ENCODE data around the gene TSGA10.
"Not testable (repeated sequence)": the region's sequence is repeated elsewhere in the genome, so short reads cannot be mapped to it uniquely, and the experiment has no call there.

The TSGA10 gene

DNA sequence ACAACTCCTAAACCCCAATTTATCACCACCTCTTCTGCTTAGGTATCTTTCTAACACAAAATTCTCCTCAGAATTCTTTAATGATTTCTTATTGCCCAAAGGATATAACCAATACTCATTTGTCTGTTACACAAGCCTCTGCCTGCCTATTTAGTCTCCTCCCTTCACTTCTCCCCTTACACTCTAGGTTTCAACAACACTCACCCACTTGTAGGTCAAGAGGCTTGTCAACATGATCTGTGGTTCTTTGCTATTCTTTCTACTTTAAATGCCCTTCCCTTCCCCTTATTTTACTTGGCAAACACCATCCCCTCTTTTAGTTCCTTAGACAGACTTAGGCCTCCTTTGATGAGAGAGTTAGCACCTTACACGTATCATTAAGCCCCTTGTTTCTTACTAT lies 82.2 kb downstream of the TSGA10 start:
- no peak for DNase-seq (ENCODE audit: low read depth in 2 of 2)

DNA sequence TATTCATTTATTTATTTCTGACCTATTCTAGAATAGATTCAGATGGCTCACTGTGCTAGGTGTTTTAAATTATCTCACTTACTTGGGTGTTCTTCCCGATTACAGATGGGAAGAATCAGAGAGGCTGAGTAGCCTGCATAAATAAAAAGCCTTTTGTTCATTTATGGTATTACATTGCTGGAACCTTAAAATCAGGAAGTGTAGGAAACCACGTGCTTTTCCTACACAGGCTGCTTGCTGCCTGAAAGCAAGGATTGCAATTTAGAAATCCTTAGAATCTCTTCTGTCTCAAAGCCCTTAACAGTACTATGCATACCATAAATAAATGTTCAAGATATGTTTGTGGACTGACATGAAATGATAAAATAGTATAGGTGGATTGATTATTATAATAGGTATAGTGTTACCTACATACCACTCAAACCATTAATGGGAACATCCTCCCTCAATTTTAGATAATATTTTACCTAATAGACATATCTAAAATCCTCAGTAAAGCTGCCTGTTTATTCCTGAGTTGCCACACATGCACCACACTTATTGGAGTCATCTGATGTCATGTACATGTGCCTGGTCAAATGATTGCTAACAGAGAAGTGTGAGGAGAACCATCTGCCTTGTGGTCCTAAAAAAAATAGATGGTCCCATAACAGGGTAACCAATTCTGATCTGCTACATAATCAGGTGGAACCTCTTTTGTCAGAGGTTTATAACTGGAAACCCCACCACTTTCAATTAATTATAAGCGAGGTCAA lies 86.7 kb downstream of the TSGA10 start:
- DNase-seq (ENCODE audit: low read depth in 2 of 2) = no peak

DNA sequence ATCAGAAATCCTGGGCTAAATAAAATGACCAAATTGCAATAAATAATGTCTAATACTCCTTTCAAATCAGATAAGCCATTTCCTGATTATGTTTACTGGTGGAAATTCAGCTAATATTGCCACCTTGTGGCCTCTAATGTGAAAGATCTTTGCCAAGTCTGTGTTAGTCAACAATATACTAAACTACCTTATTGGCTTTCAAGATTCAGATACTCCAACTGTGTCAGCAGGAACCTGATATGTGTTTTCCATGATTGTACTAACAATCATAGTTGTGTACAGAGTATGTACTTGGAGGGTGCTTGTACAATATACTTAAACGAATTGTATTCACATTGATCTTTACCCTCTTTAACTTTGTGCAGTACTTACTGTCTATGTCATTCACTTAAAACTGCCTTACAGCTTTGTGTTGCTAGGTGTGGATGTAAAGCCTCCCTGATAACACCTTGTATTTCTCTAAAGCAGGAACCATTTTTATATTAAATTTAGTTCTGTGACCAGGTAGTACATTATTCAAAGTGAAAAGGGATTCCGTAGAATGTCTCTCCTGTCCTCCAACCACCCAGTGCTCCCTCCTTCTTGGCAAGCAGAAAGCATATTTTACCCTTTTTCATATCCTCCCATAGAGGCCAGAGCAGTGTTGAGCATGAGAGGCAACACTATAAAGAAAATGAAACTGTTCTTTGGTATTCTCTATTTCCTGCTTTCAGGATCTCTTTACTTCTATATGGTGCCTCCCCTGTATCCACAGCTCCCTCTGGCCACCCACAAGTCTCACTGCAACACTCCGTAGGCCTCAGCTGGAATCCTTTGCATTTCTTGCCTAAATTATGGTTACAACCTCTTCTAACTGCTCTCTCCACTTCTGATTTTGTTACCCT lies 88.4 kb downstream of the TSGA10 start:
- DNase-seq (ENCODE audit: low read depth in 2 of 2) = no peak

DNA sequence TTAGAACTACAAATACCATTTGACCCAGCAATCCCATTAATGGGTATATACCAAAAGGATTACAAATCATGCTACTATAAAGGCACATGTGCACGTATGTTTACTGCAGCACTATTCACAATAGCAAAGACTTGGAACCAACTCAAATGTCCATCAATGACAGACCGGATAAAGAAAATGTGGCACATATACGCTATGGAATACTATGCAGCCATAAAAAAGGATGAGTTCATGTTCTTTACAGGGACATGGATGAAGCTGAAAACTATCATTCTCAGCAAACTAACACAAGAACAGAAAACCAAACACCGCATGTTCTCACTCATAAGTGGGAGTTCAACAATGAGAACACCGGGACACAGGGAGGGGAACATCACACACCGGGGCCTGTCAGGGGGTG lies 105.6 kb downstream of the TSGA10 start:
- DNase-seq (ENCODE audit: low read depth in 2 of 2) = not testable (repeated sequence)

DNA sequence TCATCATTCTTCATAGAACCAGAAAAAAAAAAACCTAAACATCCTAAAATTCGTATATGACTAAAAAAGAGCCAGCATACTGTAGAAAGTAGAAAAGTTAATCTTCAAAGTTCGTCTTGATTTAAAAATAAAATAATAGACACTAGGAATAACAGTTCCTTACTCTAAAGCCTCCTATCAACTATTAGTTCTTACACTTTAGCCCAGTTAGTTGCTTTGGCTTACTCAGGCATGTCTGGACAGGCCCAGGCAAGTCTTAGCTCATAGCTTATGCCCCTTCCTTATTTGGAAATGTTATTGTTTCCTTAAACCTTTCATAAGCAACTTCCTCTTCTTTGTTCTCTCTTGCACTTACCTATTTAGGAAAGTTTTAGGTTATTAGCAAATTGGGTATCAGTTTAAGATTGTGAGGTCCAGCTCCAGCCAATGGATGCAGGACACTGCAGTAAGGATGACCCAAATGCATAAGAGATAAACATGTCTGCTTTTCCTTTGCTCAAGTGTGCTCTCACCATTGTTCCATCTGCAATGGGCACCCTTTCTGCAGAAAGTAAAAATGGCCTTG lies 113.9 kb downstream of the TSGA10 start:
- not testable (repeated sequence) for DNase-seq (ENCODE audit: low read depth in 2 of 2)

DNA sequence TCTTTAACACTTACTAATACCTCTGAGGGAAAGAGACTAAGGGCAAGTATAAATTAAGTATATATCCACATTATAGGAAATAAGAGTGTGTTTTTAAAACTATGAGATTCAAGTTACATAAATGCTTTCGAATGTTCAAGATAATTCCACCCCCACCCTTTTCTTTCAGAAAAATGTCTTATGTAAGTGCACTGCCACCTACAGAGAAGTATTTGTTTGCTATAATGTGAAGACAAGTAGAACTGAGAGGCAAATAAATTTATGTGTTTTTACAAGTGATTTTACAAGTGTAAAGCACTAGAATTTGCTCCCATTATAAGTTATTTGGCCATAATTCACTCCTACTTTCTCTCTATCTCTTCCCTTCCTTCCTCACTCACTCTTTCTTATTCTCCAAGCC lies 118.8 kb downstream of the TSGA10 start:
- no peak for DNase-seq (ENCODE audit: low read depth in 2 of 2)

DNA sequence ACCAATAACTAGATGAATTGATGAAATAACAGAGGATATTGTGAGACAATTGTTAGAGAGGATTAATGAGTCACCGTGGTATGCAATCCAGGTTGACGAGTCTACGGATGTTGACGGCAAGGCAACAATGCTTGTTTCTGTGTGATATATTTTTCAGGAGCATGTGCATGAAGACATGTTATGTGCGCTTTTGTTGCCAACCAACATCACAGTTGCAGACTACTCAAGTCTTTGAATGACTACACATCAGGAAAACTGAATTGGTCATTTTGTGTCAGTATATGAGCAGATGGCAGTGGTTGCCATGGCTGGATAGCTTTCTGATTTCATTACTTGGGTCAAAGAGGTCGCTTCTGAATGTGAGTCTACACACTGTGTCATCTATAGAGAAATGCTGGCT lies 122.0 kb downstream of the TSGA10 start:
- no peak for DNase-seq (ENCODE audit: low read depth in 2 of 2)

DNA sequence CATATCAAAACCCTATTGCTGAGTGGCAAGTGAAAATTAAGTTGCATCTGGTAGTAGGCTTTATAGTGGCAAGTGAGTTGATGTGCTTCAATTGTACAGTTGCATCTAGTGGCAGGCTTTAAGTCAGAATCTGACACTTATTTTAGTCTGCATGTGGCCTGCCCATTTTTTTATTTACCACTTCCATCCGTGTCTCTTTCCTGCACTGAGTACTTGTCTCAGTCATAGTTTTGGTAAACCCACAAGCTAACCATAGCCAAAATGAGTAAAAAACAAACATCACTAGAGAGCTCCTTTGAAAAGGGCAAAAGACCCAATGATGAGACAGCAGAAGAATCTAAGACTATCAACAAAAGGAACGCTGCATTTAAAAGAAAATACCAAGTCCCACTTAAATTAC lies 122.7 kb downstream of the TSGA10 start:
- DNase-seq (ENCODE audit: low read depth in 2 of 2) = no peak

DNA sequence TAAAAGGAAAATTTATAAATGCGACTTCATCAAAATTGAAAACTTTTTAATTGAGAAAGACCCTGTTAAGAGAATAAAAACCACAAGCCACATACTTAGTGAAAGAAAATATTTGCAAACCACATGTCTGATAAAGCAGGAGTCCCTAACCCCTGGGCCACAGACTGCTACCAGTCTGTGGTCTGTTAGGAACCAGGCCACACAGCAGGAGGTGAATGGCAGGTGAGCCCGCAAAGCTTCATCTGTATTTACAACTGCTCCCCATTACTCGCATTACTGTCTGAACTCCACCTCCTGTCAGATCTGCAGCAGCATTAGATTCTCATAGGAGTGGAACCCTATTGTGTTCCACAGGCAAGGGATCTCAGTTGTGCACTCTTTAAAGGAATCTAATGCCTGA lies 123.3 kb downstream of the TSGA10 start:
- DNase-seq (ENCODE audit: low read depth in 2 of 2) = no peak

DNA sequence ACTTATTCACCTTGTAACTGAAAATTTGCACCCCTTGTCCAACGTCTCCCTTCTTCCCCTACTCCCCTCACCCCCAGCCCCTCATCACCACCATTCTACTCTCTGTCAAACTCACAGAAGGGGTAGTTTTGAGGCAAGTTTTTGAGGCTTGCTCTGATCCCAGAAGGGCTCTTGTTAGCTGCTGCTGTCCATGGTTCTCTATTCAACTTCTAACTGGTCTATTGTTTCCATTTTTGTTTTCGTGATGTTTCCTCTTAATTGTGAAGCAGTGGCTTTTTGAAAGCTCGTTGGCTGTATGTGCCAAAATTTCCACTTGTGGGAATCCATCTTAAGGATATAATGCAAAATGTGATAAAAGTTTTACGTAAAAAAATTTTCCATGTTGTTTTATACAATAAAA lies 126.2 kb downstream of the TSGA10 start:
- DNase-seq (ENCODE audit: low read depth in 2 of 2) = no peak

DNA sequence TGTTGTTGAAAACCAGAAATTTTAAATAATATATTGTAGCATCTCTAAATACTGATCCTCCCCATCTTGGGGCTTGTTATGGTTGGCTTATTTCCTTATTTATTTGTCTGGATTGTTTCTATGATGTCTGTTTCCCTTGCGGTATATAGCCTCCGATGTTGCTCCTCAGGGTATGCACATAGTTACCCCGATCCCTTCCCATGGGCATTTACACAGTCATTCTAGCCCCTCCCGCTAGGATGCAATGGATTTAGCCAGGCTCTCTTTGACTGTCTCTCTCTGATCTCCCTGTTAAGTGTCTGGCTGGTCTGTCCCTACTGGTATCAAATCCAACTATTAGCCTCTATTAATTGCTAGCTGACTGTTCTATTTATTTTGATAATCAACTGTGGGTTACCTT lies 126.9 kb downstream of the TSGA10 start:
- no peak for DNase-seq (ENCODE audit: low read depth in 2 of 2)

DNA sequence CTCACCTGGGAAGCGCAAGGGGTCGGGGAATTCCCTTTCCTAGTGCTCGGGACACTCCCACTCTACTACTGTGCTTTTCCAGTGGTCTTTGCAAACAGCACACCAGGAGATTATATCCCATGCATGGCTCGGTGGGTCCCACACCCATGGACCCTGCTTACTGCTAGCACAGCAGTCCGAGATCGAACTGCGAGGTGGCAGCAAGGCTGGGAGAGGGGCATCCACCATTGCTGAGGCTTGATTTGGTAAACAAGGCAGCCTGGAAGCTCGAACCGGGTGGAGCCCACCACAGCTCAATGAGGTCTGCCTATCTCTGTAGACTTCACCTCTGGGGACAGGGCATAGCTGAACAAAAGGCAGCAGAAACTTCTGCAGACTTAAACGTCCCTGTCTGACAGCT lies 154.0 kb downstream of the TSGA10 start:
- DNase-seq (ENCODE audit: low read depth in 2 of 2) = no peak

DNA sequence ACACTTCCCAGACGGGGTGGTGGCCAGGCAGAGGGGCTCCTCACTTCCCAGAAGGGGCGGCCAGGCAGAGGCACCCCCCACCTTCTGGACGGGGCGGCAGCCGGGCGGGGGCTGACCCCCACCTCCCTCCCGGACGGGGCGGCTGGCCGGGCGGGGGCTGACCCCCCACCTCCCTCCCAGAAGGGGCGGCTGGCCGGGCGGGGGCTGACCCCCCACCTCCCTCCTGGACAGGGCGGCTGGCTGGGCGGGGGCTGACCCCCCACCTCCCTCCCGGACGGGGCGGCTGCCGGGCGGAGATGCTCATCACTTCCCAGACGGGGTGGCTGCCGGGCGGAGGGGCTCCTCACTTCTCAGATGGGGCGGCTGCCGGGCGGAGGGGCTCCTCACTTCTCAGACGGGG lies 166.0 kb downstream of the TSGA10 start:
- DNase-seq (ENCODE audit: low read depth in 2 of 2) = not testable (repeated sequence)

DNA sequence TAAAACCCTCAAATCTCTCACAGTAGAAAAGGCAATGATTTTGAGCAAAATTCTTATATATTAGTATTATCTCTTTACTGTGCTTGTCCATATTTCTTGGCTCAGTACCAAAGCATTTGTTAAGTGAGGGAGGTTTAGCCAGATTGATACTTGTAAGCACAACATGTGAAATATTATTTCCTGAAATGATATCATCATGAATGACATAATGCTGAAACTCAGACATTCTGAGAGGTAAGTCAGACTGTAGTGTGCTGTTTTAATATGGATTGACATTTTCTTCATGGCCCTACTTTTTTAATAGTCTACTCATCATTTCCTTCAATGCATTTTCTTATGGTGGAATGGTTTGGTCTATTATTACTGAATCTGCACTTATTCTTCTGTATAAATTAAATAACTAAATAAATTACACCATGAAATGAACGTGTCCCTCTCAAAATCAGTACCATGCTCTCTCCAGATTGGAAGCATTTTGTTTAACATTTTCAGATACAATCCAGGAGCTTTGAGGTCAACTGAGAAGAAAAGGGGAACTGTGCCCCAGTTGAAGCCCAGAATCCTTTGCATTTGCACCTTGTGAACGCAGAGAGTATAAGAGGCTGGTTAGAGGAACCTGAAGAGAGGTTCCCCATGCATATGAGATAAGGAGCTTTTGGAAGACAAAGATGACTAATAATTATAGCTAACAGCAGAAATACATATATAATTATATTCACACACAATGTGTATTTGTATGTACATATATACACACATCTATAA lies 168.7 kb downstream of the TSGA10 start:
- no peak for DNase-seq (ENCODE audit: low read depth in 2 of 2)

DNA sequence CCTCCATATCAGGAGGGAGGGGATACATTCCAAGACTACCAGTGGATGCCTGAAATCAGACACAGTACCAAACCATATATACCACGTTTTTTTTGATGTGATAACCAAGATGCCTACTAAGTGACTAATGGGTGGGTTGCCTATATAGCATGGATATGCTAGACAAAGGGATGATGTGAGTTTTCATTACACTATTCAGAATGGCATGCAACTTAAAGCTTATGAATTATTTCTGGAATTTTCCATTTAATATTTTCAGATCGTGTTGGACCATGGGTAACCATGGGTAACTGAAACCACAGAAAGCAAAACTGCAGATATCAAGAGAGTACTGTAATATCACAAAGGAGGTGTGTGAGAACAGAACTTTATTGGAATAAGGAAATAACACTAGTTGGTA lies 179.1 kb downstream of the TSGA10 start:
- no peak for DNase-seq (ENCODE audit: low read depth in 2 of 2)

DNA sequence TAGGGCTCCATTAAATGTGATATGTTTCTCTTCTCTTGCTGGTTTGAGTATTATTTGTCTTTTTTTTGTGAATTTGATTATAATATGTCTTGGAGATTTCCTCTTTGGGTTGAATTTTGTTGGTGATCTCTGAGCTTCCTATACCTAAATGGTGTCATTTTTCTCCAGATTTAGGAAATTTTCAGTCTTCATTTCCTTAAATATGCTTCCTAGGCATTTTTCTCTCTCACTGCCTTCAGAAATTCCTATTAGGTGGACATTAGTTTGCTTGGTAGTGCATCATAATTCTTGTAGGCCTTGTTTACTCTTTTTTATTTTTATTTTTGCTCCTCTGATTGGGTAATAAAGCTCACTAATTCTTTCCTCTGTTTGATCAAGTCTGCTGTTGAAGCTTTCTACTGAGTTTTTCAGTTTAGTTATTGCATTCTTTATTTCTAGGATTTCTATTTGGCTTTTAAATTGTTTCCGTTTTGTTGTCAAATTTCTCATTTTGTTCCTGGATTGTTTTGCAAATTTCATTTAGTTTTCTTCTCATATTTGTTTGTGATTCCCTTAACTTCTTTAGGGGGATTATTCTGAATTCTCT lies 182.1 kb downstream of the TSGA10 start:
- DNase-seq (ENCODE audit: low read depth in 2 of 2) = no peak

DNA sequence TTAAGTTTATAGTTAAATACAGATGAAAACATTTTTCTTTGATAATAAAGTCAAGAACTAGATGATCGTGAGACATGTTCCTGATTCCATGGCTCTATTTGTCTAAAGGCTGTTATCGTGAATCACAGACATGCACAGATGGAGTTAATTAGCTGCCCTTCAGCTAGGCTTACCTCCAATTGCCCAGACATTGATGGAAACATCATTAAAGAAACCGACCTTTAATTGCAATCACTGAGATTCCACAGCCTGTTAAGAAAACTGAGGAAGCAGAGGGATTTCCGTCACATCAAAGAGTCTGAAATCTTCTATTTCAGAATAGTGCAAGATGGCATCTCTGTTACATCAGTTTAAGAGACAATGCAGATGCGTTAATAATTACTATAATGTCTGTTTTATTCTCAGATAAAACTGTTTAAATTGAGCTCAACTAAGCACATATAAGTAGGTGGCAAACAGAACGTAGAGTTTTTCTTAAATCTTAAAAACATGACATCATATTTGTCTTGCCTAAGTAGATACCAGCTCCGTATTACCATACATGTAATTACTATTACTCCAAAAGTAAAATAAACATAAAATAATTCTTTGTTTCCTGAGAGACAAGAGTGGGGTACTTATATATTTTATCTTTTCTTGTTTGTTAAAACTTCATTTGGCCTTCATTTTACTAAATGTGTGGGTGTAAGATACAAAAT lies 194.8 kb downstream of the TSGA10 start:
- DNase-seq (ENCODE audit: low read depth in 2 of 2) = no peak

DNA sequence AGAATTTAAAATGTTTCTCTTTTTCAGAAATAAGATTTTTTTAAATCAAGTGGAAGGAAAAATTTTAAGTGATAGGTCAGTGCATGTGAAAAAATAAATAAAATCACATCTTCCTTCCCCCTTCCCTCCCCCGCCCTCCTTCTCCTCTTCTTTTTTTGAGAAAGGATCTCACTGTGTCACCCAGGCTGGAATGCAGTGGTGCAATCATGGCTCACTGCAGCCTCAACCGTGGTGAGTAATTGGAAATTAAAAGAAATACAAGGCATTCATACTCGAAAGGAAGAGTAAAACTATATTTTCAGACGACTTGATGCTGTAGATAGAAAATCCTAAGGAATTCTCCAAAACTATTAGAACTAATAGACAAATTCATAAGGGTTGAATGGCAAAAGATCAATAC lies 201.8 kb downstream of the TSGA10 start:
- no peak for DNase-seq (ENCODE audit: low read depth in 2 of 2)

DNA sequence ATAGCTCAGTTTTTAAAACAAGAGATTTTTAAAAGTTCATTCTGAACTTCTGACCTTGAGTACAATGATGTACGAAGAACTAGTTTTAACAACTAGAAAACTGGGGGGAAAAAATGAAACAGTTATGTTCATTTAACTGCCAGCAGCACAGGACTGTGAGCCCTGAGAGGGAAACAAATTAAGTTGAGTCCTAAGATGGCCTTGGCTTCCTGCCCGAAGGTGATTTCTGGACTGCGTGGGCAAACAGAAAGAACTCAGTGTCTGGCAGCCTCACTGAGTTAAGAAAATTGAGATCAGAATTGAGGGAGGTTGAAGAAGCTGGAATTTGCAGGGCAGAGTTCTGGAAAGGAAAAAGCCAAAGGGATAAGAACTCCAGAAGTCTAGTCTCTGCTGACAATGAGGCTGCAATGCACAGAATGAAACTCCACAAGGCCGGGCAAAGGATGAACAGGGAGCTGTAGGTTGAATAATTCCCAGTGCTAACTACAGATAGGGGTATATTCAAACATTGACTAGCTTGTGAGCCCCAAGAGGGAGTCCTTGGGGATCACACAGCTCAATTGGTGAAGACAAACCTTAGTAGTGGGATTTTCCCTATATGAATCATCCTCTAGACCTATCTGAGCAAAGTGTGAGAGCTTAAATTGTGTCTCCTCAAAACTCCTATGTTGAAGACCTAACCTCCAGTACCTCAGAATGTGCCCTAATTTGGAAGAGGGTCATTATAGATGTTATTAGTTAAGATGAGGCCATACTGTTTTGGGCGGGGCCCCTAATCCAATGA lies 205.6 kb downstream of the TSGA10 start:
- no peak for DNase-seq (ENCODE audit: low read depth in 2 of 2)

DNA sequence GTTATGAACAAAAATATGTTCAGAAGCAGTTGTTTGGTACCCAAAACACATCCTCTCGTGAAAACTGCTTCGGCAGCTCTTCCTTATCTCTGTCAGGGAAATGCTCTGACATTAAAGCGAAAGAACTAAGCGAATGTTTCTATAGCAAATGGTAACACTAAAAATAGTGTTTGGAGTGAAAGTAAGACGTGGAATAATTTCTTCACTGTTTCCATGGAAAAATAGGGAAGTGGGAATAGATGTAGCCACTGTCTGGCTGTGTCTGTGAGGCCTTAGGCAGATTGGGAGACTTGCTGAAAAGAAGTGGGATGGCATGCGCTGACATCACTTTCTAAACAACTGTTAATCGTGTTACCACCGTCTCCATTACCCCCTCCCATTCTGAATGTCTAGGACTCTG lies 207.2 kb downstream of the TSGA10 start:
- no peak for DNase-seq (ENCODE audit: low read depth in 2 of 2)
